IMR-90 (cell line): Measurements from ENCODE around the gene SPINT3. TPM values are rescaled to one million over a fixed set of nuclear protein-coding genes. Genes with fewer than 3 reads are reported as not detected.

ENCODE experiments used
- ATAC-seq: fragments of 200-7000 bp; cut with Tn5 transposase; 2 replicates; pipeline ENCODE4 v1.9.1; 2020; ENCODE audit warnings: low read depth, mild to moderate bottlenecking, moderate library complexity
- BruUV-seq: library from RNA; stranded (reverse); fragments of 400-500 nt; replicated peaks from 2 replicates; lab custom pipeline; 2021; lab: Mats Ljungman, UMichigan
- CTCF ChIA-PET: fragments of 300-600 bp; formaldehyde crosslinking; extraction: SDS; loops from one replicate; lab custom pipeline; 2021; ENCODE audit warnings: antibody characterized with exemption; lab: Yijun Ruan, JAX
- POLR2A ChIA-PET: fragments of 300-600 bp; sonication (Branson Sonifier 250); formaldehyde crosslinking; loops from one replicate; lab custom pipeline; 2022; ENCODE audit warnings: antibody characterized with exemption; ENCODE audit not compliant: unreplicated experiment; lab: Charles Lee
- DNase-seq: peaks from one replicate; pipeline ENCODE4 v3.0.0; 2013
- H2AFZ ChIP-seq: replicated peaks from 2 replicates; pipeline ENCODE3; 2013; ENCODE audit warnings: low read length, mild to moderate bottlenecking; ENCODE audit not compliant: poor library complexity
- H2AK5ac ChIP-seq: 2 replicates; pipeline ENCODE4 v1.6.1; 2013; ENCODE audit warnings: low read depth, low read length, inconsistent platforms
- H2AK9ac ChIP-seq: replicated peaks from 2 replicates; pipeline ENCODE3; 2013; ENCODE audit warnings: mild to moderate bottlenecking, low read depth, low read length, moderate library complexity; ENCODE audit not compliant: poor library complexity
- H2BK120ac ChIP-seq: 2 replicates; pipeline ENCODE4 v1.6.1; 2013; ENCODE audit warnings: low read depth, low read length, inconsistent platforms
- H2BK15ac ChIP-seq: 3 replicates; pipeline ENCODE4 v1.6.1; 2013; ENCODE audit warnings: low read depth, low read length, inconsistent platforms
- H2BK20ac ChIP-seq: 2 replicates; pipeline ENCODE4 v1.6.1; 2013; ENCODE audit warnings: low read depth, mild to moderate bottlenecking, inconsistent platforms, low read length, moderate library complexity
- H2BK5ac ChIP-seq: 2 replicates; pipeline ENCODE4 v1.6.1; 2013; ENCODE audit warnings: mild to moderate bottlenecking, low read depth, low read length, inconsistent platforms; ENCODE audit not compliant: poor library complexity, severe bottlenecking
- H3K14ac ChIP-seq: replicated peaks from 2 replicates; pipeline ENCODE4 v1.6.1; 2013; ENCODE audit warnings: low read depth, low read length, inconsistent platforms
- H3K18ac ChIP-seq: 2 replicates; pipeline ENCODE4 v1.6.1; 2013; ENCODE audit warnings: low read depth, low read length, control low read depth
- H3K23ac ChIP-seq: 2 replicates; pipeline ENCODE4 v1.6.1; 2013; ENCODE audit warnings: low read depth, low read length, inconsistent platforms
- H3K27ac ChIP-seq: 2 replicates; pipeline ENCODE4 v1.5.1; 2013; ENCODE audit warnings: mild to moderate bottlenecking, control low read depth, low read length; ENCODE audit not compliant: insufficient read depth
- H3K27me3 ChIP-seq: 2 replicates; pipeline ENCODE4 v1.6.1; 2013; ENCODE audit warnings: low read length; ENCODE audit not compliant: control insufficient read depth, insufficient read depth
- H3K36me3 ChIP-seq: 2 replicates; pipeline ENCODE4 v1.6.1; 2013; ENCODE audit warnings: low read length, mixed read lengths; ENCODE audit not compliant: control insufficient read depth, insufficient read depth
- H3K4ac ChIP-seq: 2 replicates; pipeline ENCODE4 v1.6.1; 2013; ENCODE audit warnings: low read depth, low read length, inconsistent platforms
- H3K4me1 ChIP-seq: 2 replicates; pipeline ENCODE4 v1.6.1; 2013; ENCODE audit warnings: low read length, mixed read lengths; ENCODE audit not compliant: control insufficient read depth, insufficient read depth
- H3K4me2 ChIP-seq: 2 replicates; pipeline ENCODE4 v1.6.1; 2013; ENCODE audit warnings: low read depth, mild to moderate bottlenecking, control low read depth, low read length, moderate library complexity
- H3K4me3 ChIP-seq: 2 replicates; pipeline ENCODE4 v1.5.1; 2013; ENCODE audit warnings: low read depth, mild to moderate bottlenecking, control low read depth, low read length, moderate library complexity; ENCODE audit not compliant: insufficient read depth
- H3K56ac ChIP-seq: 2 replicates; pipeline ENCODE4 v1.6.1; 2013; ENCODE audit warnings: low read length, inconsistent platforms; ENCODE audit not compliant: insufficient read depth; ENCODE audit errors: extremely low read depth
- H3K79me1 ChIP-seq, 2 experiments: 2 replicates each; pipeline ENCODE4 v1.6.1; 2013; ENCODE audit warnings: low read length in 2 of 2, inconsistent platforms in 1 of 2, low read depth in 1 of 2
- H3K9ac ChIP-seq: 2 replicates; pipeline ENCODE4 v1.6.1; 2013; ENCODE audit warnings: low read depth, low read length, control low read depth
- H3K9me1 ChIP-seq: 2 replicates; pipeline ENCODE4 v1.6.1; 2013; ENCODE audit warnings: low read length, inconsistent platforms; ENCODE audit not compliant: insufficient read depth
- H3K9me3 ChIP-seq: 2 replicates; pipeline ENCODE4 v1.6.1; 2013; ENCODE audit warnings: low read length; ENCODE audit not compliant: control insufficient read depth, insufficient read depth
- H4K20me1 ChIP-seq: 2 replicates; pipeline ENCODE4 v1.6.1; 2013; ENCODE audit warnings: low read length, inconsistent platforms; ENCODE audit not compliant: insufficient read depth
- H4K5ac ChIP-seq: 2 replicates; pipeline ENCODE4 v1.6.1; 2013; ENCODE audit warnings: mild to moderate bottlenecking, low read depth, low read length, control low read depth
- H4K8ac ChIP-seq, 2 experiments: 2 replicates each; pipeline ENCODE4 v1.6.1; 2013; ENCODE audit warnings: low read depth in 2 of 2, low read length in 2 of 2, control low read depth in 1 of 2, inconsistent platforms in 1 of 2
- H4K91ac ChIP-seq: 2 replicates; pipeline ENCODE4 v1.6.1; 2013; ENCODE audit warnings: low read depth, low read length, inconsistent platforms; ENCODE audit not compliant: insufficient read depth
- BHLHE40 ChIP-seq: fragments of 150-350 bp; IDR thresholded peaks from 2 replicates; pipeline ENCODE4 v1.6.1; 2016; ENCODE audit warnings: mild to moderate bottlenecking, low read depth, low read length
- CTCF ChIP-seq: conservative IDR thresholded peaks from 2 replicates; pipeline ENCODE4 v1.5.1; 2012; ENCODE audit warnings: mild to moderate bottlenecking, low read depth, low read length, improper control_type of control experiment
- FOS ChIP-seq: fragments of 150-350 bp; IDR thresholded peaks from 2 replicates; pipeline ENCODE4 v1.6.1; 2016; ENCODE audit warnings: low read depth, low read length
- MAFK ChIP-seq: IDR thresholded peaks from 2 replicates; pipeline ENCODE4 v1.6.1; 2012; ENCODE audit warnings: low read depth, low read length, improper control_type of control experiment
- MAZ ChIP-seq: IDR thresholded peaks from 2 replicates; pipeline ENCODE4 v1.6.1; 2012; ENCODE audit warnings: low read depth, mild to moderate bottlenecking, low read length, improper control_type of control experiment, moderate library complexity, borderline replicate concordance
- MXI1 ChIP-seq: IDR thresholded peaks from 2 replicates; pipeline ENCODE4 v1.6.1; 2012; ENCODE audit warnings: low read depth, mild to moderate bottlenecking, low read length, moderate library complexity, borderline replicate concordance
- NFE2L2 ChIP-seq: fragments of 150-350 bp; IDR thresholded peaks from 2 replicates; pipeline ENCODE4 v1.6.1; 2016; ENCODE audit warnings: low read depth, mild to moderate bottlenecking, low read length
- POLR2A ChIP-seq: IDR thresholded peaks from 2 replicates; pipeline ENCODE4 v1.6.1; 2012; ENCODE audit warnings: mild to moderate bottlenecking, low read depth, low read length
- RAD21 ChIP-seq: IDR thresholded peaks from 2 replicates; pipeline ENCODE4 v1.6.1; 2012; ENCODE audit warnings: low read length, improper control_type of control experiment
- RCOR1 ChIP-seq: IDR thresholded peaks from 2 replicates; pipeline ENCODE4 v1.6.1; 2012; ENCODE audit warnings: mild to moderate bottlenecking, low read length, improper control_type of control experiment; ENCODE audit not compliant: insufficient replicate concordance
- RFX5 ChIP-seq: IDR thresholded peaks from 2 replicates; pipeline ENCODE4 v1.8.0; 2012; ENCODE audit warnings: low read depth, mild to moderate bottlenecking, low read length, moderate library complexity
- USF2 ChIP-seq: fragments of 150-350 bp; IDR thresholded peaks from 2 replicates; pipeline ENCODE4 v1.6.1; 2017; ENCODE audit warnings: mild to moderate bottlenecking, antibody characterized with exemption, low read length, low read depth
- WGBS, 2 experiments: methylation state at CpG; one replicate each; pipeline versions ENCODE4 v1.1.5 to v1.1.7; 2013; ENCODE audit warnings: missing lambda C conversion rate in 2 of 2; ENCODE audit not compliant: insufficient read length in 1 of 2; ENCODE audit errors: extremely low coverage in 2 of 2; 5-methylcytosine and 5-hydroxymethylcytosine counted together
- dilution Hi-C: fragments of 300-500 bp; cut with HindIII; formaldehyde crosslinking; loops from one replicate; pipeline ENCODE4 v1.14.3; 2018; ENCODE audit warnings: low sequenced_read_pairs; ENCODE audit not compliant: unreplicated experiment
- in situ Hi-C: fragments of 300-500 bp; cut with MboI; formaldehyde crosslinking; loops from 3 replicates; pipeline ENCODE4 v1.14.3; 2019; ENCODE audit warnings: low sequenced_read_pairs, inconsistent platforms, mixed read lengths
- intact Hi-C: fragments of 100-400 bp; cut with micrococcal nuclease; formaldehyde crosslinking; loops from 2 replicates; pipeline ENCODE4 v1.10.0; 2022
- polyA plus RNA-seq, 3 experiments: library from polyadenylated mRNA; depleted of rRNA; stranded (reverse); fragments of >200 nt; gene quantifications; 2 replicates each; pipeline ENCODE4 v1.2.3, GENCODE V29; 2012; ENCODE audit warnings: low replicate concordance in 1 of 3
- total RNA-seq: library from RNA; depleted of rRNA; stranded (reverse); fragments of >200 nt; gene quantifications from 2 replicates; pipeline ENCODE4 v1.2.3, GENCODE V29; 2012
- TF ChIP-seq, protein P1 (sequence below): fragments of 150-350 bp; IDR thresholded peaks from 2 replicates; pipeline ENCODE4 v1.6.1; 2016; ENCODE audit warnings: low read depth, mild to moderate bottlenecking, low read length, moderate library complexity, borderline replicate concordance

Gene SPINT3
- total and polyA plus RNA-seq, 2 of the 4 experiments (the other 2 are of a cell fraction), result not detected

GRCh38 chr20:45465491-45466266 lies 49.7 kb downstream of the SPINT3 start (continued):
- TF ChIP-seq MAZ, result no peak

DNA sequence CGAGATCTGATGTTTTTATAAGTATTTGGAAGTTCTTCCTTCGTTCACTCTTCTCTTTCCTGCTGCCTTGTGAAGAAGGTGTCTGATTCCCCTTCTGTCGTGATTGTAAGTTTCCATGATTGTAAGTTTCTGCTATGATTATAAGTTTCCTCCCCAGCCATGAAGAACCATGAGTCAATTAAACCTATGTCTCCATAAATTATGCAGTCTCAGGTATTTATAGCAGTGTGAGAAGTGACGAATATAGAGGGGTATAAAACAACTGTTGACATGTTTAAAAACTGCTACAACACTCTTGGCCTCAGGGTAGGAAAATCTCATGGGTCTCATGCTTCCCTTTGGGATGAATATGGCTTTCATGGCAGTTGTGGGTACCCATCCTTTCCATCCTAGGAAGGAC lies 51.7 kb downstream of the SPINT3 start:
- H4K91ac ChIP-seq, result no peak overlapping the region
- H2BK120ac ChIP-seq, result no peak overlapping the region
- no peaks in the 10 kb centered on the region for H3K4me1 ChIP-seq
- BruUV-seq, result no TSS peak
- intact Hi-C loops, result no loop called here
- H2BK20ac ChIP-seq, result no peak overlapping the region
- H3K9ac ChIP-seq, result no peak overlapping the region
- no peaks in the 10 kb centered on the region for H4K20me1 ChIP-seq
- H3K4me2 ChIP-seq, result no peak overlapping the region
- H3K4ac ChIP-seq, result no peak overlapping the region
- WGBS, 2 experiments, result no CpG with 5 or more reads among the region's 4 CpGs
- peaks cover 28% of the 10 kb centered on the region for H3K27me3 ChIP-seq
- POLR2A ChIA-PET, result no interaction called here
- no peak overlapping the region for H2AFZ ChIP-seq
- H3K79me1 ChIP-seq, result no peaks in the 10 kb centered on the region
- no peak overlapping the region for H3K18ac ChIP-seq
- in situ Hi-C loops, result no loop called here
- H2BK5ac ChIP-seq, result no peak overlapping the region
- no peak overlapping the region for H4K5ac ChIP-seq
- dilution Hi-C loops, result no loop called here
- ATAC-seq, result no peak
- H2AK5ac ChIP-seq, result no peak overlapping the region
- no peaks in the 10 kb centered on the region for H3K36me3 ChIP-seq
- no peak overlapping the region for H3K23ac ChIP-seq
- no peak overlapping the region for H4K8ac ChIP-seq
- H3K9me1 ChIP-seq, result no peaks in the 10 kb centered on the region
- H3K14ac ChIP-seq, result no peak overlapping the region
- no peaks in the 10 kb centered on the region for H3K9me3 ChIP-seq
- H3K4me3 ChIP-seq, result no peak overlapping the region
- no peak for DNase-seq
- no peak overlapping the region for H2AK9ac ChIP-seq
- CTCF ChIA-PET, result interaction anchor here (0.6 kb wide), 1 partner anchor 222 kb away, joined by 4 read pairs; no protein-coding TSS in a partner anchor
- no peak overlapping the region for H3K27ac ChIP-seq
- no peak overlapping the region for H3K56ac ChIP-seq
- H2BK15ac ChIP-seq, result no peak overlapping the region
- TF ChIP-seq USF2, result no peak
- TF ChIP-seq RAD21, result no peak
- no peak for TF ChIP-seq BHLHE40
- no peak for TF ChIP-seq CTCF
- TF ChIP-seq MAZ, result no peak
- TF ChIP-seq POLR2A, result no peak
- TF ChIP-seq, protein P1, sequence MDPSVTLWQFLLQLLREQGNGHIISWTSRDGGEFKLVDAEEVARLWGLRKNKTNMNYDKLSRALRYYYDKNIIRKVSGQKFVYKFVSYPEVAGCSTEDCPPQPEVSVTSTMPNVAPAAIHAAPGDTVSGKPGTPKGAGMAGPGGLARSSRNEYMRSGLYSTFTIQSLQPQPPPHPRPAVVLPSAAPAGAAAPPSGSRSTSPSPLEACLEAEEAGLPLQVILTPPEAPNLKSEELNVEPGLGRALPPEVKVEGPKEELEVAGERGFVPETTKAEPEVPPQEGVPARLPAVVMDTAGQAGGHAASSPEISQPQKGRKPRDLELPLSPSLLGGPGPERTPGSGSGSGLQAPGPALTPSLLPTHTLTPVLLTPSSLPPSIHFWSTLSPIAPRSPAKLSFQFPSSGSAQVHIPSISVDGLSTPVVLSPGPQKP, result no peak
- no peak for TF ChIP-seq MAFK
- no peak for TF ChIP-seq MXI1
- no peak for TF ChIP-seq RCOR1
- TF ChIP-seq NFE2L2, result no peak
- TF ChIP-seq FOS, result no peak
- TF ChIP-seq RFX5, result no peak
